ENCODE measurements around the gene SNRNP27.

Gene SNRNP27

GRCh38 chr2:69916106-69916505, 22.4 kb downstream of the SNRNP27 start:
- H3K4me3 ChIP-seq (ENCODE audit: low read depth, low read length), result peak overlapping the region; percentile 80
- TF ChIP-seq CTCF (IDR thresholded peaks at IDR 0.05; ENCODE audit: insufficient read depth, low read length, missing control alignments), result no peak
- CTCF ChIA-PET, result interaction anchor here (0.7 to 4.8 kb wide), 3 partner anchors 154 to 386 kb away, joined by 3 to 36 read pairs (median 22); partner anchors contain the start of gene FAM136A
- POLR2A ChIA-PET, result interaction anchor here (1.9 kb wide), 1 partner anchor 377 kb away, joined by 7 read pairs; the partner anchor contains the start of gene SNRPG
- no peak for DNase-seq (ENCODE audit: low read depth, low spot score)

- POLR2A ChIA-PET, result no interaction called here
- DNase-seq (ENCODE audit: low read depth, low spot score), result no peak
- H3K4me3 ChIP-seq (ENCODE audit: low read depth, low read length), result no peak overlapping the region
- CTCF ChIA-PET, result interaction anchor here (3.0 kb wide), 1 partner anchor 152 kb away, joined by 22 read pairs; no protein-coding TSS in a partner anchor
- TF ChIP-seq CTCF (IDR thresholded peaks at IDR 0.05; ENCODE audit: insufficient read depth, low read length, missing control alignments), result no peak
These were observed 24.1 kb downstream of the SNRNP27 start for GRCh38 chr2:69917852-69918251.

- TF ChIP-seq CTCF (IDR thresholded peaks at IDR 0.05; ENCODE audit: insufficient read depth, low read length, missing control alignments), result no peak
- ChIA-PET POLR2A (no interaction called here), CTCF (interaction anchor here (3.0 kb wide), 1 partner anchor 152 kb away, joined by 22 read pairs; no protein-coding TSS in a partner anchor)
- no peak overlapping the region for H3K4me3 ChIP-seq (ENCODE audit: low read depth, low read length)
- no peak for DNase-seq (ENCODE audit: low read depth, low spot score)
These were observed 24.6 kb downstream of the SNRNP27 start for GRCh38 chr2:69918401-69918800.

- POLR2A ChIA-PET, result no interaction called here
- no peak overlapping the region for H3K4me3 ChIP-seq (ENCODE audit: low read depth, low read length)
- no peak for TF ChIP-seq CTCF (IDR thresholded peaks at IDR 0.05; ENCODE audit: insufficient read depth, low read length, missing control alignments)
- CTCF ChIA-PET, result interaction anchor here (1.3 to 2.5 kb wide), 4 partner anchors 9 to 147 kb away, joined by 5 to 9 read pairs (median 6); no protein-coding TSS in a partner anchor
- DNase-seq (ENCODE audit: low read depth, low spot score), result no peak
These were observed 29.4 kb downstream of the SNRNP27 start for GRCh38 chr2:69923116-69923515.

GRCh38 chr2:69926849-69927515, 33.2 kb downstream of the SNRNP27 start:
- no peak for DNase-seq (ENCODE audit: low read depth, low spot score)
- ChIA-PET POLR2A (no interaction called here), CTCF (no interaction called here)
- no peak for TF ChIP-seq CTCF (IDR thresholded peaks at IDR 0.05; ENCODE audit: insufficient read depth, low read length, missing control alignments)
- no peak overlapping the region for H3K4me3 ChIP-seq (ENCODE audit: low read depth, low read length)

- no peak overlapping the region for H3K4me3 ChIP-seq (ENCODE audit: low read depth, low read length)
- ChIA-PET POLR2A (interaction anchor here (1.0 kb wide), 1 partner anchor 17 kb away, joined by 4 read pairs; the partner anchor contains the start of gene MXD1), CTCF (interaction anchor here (1.0 to 1.1 kb wide), 2 partner anchors 9 to 18 kb away, joined by 3 to 5 read pairs; partner anchors contain the start of gene MXD1)
- TF ChIP-seq CTCF (IDR thresholded peaks at IDR 0.05; ENCODE audit: insufficient read depth, low read length, missing control alignments), result no peak
- DNase-seq (ENCODE audit: low read depth, low spot score), result no peak
These were observed 38.3 kb downstream of the SNRNP27 start for GRCh38 chr2:69931832-69932595.
